GM18519 (cell line): ENCODE data around the gene ERI3.

ENCODE experiments used
- ATAC-seq: cut with Tn5 transposase; IDR thresholded peaks from one replicate; pipeline ENCODE4 v1.9.1; 2021; ENCODE audit warnings: mild to moderate bottlenecking, moderate library complexity; ENCODE audit not compliant: unreplicated experiment, low FRiP score

The ERI3 gene

DNA sequence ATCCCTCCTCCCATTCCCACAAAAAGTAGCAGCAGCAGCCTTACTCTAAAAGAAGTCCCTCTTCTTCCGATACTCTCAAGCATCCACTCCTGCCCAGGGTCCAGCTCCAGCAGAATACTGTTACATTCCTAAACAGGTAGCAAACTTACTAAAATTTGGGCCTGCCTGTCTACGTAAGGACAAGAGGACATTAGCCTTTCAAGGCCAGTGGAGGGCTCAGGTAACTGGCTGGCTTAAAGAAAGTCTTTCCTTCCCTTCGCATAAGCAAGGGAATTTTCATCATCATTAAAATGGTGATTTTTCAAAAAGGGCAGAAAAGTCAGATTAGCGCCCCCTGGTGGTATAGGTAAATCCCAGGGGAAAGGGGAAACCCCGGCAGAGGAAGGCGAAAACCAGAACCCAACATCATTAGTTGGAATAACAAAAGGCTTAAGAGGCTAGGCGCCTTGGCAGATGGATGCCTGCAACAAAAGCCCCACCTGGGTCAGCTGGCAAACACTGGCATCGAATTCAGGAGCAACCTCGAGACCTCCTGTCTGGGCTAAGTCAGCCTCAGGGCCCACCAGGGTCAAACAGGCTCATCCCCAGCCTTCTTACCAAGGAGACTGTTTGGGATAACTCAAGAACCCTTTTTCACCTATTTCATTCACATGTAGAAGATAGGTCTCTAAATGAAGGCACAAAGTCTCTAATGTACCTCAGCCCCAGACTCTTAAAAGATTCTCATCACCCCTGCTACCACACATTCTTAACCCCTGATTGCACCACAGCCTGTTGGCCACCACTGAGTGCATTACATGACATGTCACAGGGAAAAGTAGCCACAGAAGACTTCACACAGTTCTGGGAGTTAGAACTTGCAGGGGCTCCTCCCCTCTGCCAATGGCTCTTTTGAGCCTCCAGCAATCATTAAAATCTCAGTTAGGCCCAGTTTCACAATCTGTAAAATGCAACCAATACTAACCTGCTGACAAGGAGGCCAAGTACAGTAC is 36.7 kb downstream of the ERI3 start:
- ATAC-seq = no peak

DNA sequence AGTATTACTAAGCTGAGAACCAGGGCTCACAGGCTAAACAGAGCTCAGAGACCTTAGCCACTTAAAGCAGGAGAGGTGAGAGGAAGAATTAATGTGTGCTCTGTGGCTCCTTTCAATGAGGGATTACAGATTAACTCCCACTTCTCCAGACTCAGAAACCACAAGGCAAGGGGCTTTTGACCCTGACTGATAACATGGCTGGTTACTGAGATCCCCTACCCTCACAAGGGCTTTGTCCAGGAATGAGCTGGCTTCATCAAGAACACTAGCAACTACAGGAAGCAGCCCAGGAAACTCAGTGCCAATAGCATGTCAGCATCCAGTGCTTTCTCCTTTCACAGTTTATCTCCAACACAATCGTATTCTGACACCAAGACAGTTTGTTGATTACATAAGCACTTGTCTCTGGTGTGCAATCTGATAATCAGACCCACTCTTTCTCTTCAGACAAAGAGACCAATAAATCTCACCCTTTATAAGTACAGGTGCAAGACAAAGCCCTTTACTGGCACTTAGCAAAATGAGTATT is 38.8 kb downstream of the ERI3 start:
- ATAC-seq = no peak

DNA sequence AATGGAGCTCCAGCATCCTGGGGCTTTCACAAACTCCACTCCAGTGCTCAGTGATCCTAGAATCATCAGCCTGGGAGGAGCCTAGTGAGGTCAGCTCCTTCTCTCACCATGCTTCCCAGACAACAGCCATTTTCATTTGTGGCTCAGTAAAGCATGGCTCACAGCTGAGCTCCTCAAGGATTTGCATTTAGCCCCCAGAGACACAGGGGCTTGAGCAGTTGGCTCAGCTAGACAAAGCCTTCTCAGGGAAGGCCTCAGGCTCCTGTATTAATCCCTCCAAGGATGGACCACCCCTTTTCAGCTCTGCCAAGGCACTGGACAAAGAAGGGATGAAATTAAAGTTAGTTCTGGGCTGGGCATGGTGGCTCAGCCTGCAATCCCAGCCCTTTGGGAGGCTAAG is 39.5 kb downstream of the ERI3 start:
- ATAC-seq = no peak

DNA sequence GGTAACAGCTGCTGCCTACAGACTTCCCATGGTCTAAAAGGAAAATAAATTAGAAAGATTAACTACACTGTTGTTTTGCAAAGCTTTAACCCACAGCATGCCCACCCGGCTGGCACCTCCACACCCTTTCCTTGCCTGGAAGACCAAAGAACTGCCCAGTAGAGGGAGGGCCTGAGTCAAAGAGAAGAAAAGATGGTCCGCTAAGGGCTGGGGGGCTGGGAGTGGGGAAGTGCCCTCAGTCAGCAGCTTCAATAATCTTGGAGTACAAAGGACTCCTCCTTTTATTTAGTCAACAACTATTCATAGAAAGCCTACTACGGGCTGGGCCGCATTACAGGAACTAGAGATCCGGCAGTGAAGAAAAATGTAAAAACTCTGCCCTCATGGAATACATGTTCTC is 40.6 kb downstream of the ERI3 start:
- ATAC-seq = no peak

DNA sequence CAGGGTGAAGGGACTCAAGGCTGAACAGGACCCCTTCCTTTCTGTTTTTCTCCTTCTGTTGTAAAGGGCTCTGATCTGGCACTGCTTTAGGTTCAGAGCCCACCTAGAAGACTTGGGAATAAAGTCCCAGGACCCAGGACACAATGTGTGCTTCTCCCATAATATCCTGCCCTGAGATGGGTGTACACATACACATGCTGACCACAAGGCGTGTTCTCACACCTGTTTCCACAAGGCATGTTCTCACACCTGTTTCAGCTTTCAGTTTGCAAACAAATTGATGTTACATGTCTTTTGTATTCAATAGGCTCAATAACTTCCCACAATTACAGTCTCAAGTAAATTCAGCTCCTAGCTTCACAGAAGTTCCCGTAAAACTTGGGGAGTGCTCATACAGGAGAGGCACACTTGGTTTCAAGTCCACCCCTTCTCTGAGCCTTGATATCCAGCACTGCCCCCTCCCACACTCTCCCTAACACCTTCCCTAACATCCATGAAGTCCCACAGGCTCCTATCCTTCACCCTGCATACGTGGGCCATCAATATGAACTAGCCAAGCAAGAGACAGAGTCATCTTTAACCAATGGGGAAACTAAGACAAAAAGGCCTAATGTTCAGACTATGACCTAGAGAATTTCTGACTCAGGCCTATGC is 41.7 kb downstream of the ERI3 start:
- no peak for ATAC-seq

DNA sequence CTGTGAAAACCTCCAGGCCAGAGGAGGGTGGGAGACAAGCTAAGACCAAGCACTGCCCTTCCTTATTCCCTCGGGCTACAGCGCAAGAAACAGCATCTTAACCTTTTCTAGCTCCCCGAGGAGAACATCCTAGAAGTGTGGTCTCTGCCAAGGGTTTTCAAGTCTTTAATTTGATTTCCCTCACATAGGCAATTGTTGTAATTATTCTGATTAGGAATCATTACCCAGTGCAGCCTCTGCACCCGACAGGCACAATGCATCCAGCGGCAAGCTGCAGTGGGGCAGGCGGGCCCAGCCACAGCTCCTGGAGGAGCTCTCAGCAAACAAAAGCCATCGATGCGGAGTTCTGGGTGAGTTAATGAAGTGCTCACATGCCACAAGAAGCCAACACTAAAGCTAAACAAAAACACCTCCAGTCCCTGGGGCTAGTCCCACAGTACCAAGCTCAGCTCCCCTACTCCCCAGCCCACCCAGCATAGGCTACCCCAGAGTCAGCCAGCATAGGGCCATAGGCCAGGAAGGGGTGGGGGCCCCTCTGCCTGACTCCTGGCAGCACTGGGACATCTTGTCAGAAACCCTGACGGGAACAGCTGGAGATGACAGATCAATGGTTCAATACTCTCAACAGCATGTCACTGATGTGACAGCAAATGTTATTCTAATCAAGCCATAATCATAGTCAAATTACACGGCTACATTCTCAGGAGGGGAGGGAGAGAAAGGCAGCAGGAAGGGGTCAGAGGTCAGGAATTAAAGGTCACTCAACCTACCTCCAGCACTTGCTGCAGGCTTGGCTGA is 42.5 kb downstream of the ERI3 start:
- no peak for ATAC-seq

DNA sequence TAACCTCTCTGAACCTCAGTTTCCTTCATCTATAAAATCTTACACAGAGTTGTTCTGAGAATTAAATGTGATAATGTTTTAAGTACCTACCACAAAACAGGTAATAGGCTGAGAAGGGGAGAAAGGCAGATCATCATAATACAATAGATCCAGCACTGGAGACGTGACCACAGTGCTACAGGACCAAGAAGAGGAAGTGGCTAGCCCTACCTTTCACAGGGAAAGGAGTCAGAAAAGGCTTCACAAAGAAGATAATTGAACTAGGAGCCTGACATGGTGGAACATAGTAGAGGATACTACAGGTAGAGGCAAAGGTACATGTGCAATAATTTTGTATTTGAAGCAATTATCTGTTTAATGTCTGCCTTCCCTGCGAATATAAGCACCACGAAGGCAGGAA is 45.1 kb downstream of the ERI3 start:
- no peak for ATAC-seq

DNA sequence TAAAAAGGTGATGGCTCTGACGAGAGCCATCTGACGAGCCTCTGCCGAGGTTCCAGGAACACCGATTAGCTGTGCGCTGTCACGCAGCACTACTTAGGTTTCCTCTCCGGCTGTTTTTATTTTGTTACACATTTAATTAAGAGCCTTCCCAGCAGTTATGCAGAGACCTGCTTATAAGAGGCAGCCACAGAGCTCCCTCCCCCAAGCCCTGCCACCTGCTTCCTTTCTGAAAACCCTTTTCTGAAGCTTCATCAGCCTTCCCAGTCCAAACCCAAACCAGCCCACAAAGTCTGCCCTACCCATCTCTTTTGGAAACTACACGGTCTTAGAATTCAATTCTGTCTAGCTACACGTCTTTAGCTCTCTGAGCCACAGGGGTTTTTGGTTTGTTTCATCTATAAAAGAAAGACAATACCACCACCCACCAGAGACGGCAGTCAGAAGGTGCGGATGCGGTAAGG is 49.1 kb downstream of the ERI3 start:
- no peak for ATAC-seq

DNA sequence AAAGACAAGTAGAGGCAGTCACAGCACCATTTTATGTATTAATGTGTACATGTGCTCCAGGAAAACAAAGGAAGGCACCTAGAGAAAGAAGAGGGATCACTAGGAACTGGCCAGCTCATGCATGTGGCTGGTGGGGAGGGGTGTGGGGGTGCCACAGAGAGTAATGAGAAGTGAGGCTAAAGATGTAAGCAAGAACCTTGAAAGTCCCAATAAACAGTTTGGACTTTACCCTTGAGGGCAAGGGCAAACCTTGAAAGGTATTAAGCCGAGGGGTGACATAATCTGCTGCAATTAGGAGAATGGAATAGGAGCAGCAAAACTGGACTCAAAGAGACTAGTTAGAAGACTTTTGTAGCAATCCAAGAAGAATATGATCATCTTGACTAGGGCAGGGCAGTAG is 51.5 kb downstream of the ERI3 start:
- ATAC-seq = no peak

DNA sequence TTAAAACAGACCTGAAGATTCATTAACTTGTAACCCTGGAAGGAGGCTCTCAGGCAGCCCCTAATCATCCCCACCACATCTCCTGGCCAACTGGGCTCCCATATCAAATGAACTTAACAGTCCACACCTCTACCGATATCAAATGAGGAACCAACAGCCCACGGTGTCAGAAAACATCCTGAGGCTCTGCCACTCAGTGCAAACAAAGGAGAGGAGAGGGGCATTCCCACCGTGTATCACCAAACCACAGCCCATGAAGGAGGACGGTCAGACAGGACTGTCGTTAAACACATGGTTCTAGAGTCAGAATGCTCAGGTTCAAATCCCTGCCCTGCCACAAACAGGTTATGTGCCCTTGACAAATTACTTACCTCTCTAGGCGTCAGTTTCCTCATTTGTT is 52.5 kb downstream of the ERI3 start:
- no peak for ATAC-seq

DNA sequence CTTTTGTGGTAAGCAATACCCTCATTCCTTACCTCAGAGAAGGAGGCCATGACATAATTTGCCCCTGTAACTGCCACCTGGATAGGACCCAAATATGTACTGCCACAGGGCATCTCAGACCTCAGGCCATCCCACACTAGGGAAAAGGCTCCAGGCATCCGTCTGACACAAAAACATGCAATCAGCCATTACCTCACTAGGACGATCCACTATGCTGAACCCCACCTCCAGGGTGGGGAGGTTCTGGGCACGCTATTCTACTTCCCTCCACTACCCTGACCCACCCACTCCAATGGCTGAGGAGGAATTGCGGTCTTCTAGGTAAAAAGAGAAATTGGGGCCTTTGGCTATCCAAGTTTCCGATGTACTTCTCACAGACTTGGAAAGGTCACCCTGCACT is 53.6 kb downstream of the ERI3 start:
- no peak for ATAC-seq

DNA sequence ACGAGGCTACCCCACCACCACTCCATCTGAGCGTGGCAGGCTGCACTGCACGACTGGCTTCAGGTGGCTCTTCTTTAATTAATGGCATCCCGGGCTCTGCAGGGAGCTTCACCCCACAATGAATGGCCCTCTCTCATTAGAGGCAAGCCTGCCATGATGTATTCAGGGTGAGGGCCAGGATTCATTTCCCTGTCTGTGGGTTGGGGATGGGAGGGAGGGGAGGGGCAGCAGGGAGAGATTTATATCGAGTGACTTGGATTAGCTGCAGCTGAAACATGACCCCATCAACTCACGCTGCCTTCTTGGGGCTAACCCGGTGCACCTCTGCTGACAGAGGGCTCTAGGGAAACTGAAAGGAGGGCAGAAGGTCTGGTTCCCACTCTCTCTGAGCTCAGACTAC is 54.2 kb downstream of the ERI3 start:
- ATAC-seq = no peak

DNA sequence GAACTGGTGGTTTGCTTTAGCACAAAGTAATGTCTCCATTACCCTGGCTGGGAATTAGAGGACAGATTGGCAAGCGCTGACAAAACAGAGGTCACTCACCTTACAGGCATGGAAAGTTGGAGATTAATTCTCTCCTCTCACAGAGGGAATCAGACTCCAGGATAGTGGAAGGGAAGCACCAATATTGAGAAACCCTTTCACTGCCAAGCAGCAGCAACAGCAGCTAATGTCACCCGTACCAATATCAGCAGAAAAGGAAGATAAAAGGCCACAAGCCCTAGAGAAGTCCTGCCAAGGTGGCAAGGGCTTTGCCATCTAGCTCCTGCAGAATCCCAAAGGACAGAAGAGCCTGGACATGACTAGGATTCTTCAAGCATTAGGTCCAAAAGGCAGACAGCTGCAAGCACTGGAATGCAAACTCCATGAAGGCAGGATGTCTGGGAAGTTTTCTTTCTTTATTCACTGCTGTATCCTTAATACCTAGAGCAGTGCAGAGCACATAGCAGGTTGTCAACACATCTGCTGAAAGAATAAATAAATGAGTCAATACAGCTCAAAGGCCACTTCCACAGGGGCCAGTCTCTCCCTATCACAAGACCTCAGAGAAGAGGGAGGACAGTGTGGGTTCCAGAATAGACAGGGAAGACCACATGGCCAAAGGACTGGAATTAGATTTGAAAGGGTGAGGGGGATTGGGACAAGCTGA is 57.2 kb downstream of the ERI3 start:
- no peak for ATAC-seq

DNA sequence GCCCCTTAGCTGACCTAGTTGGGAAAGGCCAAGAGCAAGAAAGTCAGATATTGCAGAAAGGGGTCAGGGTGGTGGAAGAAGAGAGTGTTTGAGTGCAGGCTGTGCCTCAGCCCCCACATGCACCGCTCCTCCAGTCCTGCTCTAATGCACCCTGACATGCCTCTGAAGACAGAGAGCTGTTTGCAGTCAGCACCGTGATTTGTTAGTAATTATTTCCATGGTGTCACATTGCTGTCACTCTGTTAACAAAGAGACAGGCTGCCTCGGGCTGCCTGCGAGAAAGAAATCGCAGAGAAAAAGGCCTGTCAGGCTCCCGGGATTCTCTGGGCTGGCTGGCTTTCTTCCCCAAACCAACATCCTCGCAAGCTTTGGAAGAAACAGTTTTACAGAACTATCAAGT is 58.3 kb downstream of the ERI3 start:
- no peak for ATAC-seq

DNA sequence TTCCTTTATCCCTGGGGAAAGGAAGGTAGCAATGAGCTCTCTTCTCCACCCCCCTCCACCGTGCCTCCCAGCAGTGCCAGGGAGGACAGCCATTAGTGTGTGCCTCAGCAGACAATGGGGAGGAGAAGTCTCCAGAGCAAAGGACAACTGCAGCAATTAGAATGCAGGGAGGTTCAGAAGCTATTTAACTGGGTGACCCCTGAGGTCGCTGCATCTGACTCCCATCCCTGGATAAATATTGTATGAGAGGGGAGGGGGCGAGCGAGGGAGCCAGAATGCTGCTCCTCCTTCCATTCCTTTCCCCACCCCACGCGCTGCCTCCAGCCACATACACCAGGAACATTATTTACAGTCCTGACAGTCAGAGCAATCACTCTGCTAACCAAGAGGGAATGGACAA is 59.0 kb downstream of the ERI3 start:
- ATAC-seq = no peak

DNA sequence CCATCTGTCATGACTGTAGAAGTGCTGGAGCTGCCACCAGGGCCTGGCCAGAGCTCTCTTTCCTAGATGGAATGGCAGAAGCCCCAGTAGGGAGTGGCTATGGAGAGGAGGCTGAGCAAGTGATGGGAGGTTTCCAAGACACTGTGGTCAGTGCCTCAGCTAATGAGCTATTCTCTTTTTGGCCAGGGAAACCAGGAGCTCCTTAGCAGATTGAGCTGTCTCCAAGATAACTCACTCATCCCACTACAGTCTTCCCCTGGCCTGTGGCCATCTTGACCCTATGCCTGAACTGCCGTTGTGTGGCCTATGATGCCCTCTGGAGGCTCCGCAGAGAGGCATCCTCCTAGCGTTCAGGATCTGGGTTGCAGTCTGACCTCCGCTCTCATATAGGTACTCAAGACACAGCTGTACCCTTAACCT is 60.5 kb downstream of the ERI3 start:
- no peak for ATAC-seq

DNA sequence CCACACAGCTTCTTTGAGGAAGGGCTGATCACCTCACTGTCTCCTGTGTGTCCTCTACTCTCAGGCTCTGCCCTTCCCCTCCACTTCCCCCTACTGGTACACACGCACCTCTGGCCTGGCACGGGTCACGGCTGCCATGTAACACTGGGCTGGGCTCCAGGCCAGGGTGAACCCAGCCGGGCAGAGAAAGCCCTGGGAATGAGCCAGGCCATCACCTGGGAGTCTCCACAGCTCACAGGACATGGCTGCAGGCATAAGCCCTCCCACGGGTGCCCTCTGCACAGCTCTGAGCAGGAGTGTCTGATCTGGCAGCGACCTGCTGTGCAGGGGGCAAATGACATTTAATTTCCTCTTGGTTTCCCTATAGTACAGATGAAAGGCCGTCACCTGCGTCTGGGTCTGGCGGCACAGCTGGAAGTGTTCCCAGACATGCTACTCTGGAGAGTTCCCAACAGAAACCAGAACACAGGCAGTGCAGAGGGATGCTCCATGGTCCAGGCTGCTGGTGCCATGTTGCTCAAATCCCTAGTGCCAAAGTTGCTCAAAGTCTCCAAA is 61.2 kb downstream of the ERI3 start:
- no peak for ATAC-seq

DNA sequence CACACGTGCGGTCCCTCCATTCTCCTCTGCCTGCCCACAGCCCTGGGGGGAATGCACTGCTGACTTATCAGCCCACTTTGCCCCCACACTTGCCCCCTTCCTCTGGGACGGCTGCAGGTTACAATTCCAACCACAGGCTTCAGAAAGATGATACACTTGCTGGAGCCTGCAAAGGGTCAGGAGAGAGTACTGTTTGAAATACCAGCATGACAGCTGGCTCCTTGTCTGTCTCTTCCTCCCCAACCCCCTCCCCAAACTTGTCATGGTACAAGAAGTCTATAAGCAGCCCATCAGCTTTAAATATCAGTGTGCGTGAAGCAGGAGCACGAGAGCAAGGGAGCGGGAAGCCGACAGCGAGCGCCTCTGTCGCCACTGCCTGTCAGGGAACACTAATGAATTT is 62.4 kb downstream of the ERI3 start:
- no peak for ATAC-seq

DNA sequence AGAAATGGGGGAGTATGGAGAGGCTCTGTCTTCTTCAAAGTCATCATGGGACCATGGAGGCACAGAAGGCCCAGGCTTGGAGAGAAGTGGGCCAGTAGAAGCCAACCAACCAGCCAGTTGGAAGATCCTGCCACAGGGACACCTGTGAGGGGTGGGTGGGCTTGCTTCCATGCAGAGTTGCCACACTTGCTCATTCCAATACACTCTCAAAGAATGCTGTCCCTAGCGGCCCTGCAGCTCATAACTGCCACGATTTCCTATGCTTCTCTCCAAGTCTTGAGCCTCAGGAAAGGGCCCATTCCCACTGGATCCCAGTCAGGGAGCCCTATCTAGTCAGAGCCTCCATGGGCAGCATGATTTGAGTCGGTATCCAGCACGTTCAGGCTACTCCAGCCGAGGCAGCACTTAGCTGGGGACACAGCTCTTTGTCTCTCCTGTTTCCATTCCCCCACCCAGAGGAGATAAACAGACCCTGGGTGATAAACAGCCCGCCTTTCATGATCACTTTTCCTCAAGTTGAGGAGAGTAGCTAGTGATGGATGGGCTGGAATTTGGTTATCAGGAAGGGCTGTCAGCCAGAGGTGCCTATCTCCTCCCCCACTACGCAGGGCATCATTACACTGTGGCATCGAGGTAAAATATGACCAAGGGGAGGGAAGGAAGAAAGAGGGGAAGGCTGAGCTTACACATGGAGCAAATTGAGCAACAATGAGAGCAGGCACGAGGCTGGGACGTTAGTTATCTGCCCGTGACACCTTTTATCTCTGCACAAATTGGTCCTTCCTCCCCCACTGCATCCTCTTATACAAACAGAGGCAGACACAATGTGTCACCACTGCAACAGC is 64.6 kb downstream of the ERI3 start:
- no peak for ATAC-seq
